ENCODE results near the gene CDCA8.

The CDCA8 gene

DNA sequence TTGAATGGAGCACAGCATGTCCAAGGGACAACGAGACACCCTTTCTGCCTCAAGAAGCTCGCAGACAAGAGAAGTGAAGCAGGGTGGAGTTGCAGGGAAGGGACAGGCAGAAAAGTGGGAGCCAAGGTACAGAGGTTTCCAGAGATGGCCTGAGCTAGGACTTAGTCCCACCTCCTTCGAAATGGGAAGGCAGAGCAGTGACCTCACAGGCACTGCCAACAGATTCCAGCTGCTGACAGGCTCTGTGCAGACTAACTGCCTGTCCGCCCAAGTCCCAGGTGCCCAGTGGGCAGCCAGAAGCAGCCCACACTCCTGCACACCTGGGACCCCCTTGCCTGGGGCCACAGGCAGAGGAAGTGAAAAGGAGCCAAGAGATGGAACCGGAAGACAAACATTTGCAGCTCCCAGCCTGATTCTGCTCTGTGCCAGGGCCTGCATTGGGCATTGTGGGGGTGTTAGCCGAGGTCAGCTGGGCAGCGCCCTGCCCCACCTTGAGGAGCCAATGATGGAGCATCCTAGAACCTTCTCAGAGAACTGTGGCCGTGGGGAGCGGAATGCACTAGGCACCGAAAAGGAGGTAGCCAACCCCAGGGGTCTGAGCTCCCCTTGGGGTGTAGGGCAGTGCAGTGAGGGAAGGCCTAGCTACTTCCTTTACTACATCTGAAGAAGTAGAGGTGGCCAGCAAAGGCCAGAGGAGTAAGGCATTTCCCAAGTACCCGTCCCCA, 30.1 kb upstream of the CDCA8 start:
- no peak for TF ChIP-seq CTCF (IDR thresholded peaks at IDR 0.05; ENCODE audit: insufficient read depth, low read depth, low read length, missing control alignments)
- DNase-seq (ENCODE audit: low read depth): no peak

DNA sequence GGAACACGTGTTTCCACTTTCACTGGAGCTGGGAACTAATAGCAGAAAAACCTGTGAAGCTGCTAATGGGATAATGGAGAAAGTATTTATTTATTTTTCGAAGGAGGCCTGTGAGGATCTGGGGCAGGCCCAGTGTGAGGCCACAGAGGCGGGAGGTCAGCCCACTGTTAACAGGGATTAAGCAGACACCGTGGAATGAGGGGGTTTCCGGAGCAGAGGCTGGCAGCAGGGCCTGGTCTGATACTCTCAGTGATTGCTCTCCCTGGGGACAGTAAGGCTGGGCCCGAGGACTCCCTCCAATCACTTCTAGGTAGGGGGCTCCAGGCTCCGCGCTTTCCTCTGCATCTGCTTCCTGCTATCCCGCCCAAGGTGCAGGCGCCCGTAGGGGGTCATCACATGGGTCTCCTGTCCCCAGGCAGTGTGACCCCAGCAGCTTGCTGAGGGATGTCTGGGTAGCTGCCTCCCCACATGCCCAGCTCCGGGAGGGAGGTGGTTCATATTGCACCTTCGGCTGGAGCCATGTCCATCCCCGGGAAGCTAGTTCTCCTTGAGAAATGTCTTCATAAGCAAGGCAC, 28.8 kb upstream of the CDCA8 start:
- TF ChIP-seq CTCF (IDR thresholded peaks at IDR 0.05; ENCODE audit: insufficient read depth, low read depth, low read length, missing control alignments): no peak
- DNase-seq (ENCODE audit: low read depth): no peak
- no peak overlapping the region for H3K4me3 ChIP-seq (ENCODE audit: low read depth, low read length)

More for the DNA sequence above, 30.1 kb upstream of the CDCA8 start:
- H3K4me3 ChIP-seq (ENCODE audit: low read depth, low read length): no peak overlapping the region

GRCh38 chr1:37666241-37666867, 26.0 kb upstream of the CDCA8 start:
- TF ChIP-seq CTCF (IDR thresholded peaks at IDR 0.05; ENCODE audit: insufficient read depth, low read depth, low read length, missing control alignments): no peak
- no peak for DNase-seq (ENCODE audit: low read depth)
- H3K4me3 ChIP-seq (ENCODE audit: low read depth, low read length): no peak overlapping the region

- no peak for TF ChIP-seq CTCF (IDR thresholded peaks at IDR 0.05; ENCODE audit: insufficient read depth, low read depth, low read length, missing control alignments)
- no peak for DNase-seq (ENCODE audit: low read depth)
Observed at GRCh38 chr1:37667023-37667671, 25.2 kb upstream of the CDCA8 start.

GRCh38 chr1:37670133-37670532, 22.2 kb upstream of the CDCA8 start:
- no peak for DNase-seq (ENCODE audit: low read depth)
- no peak overlapping the region for H3K4me3 ChIP-seq (ENCODE audit: low read depth, low read length)
- no peak for TF ChIP-seq CTCF (IDR thresholded peaks at IDR 0.05; ENCODE audit: insufficient read depth, low read depth, low read length, missing control alignments)

More at GRCh38 chr1:37667023-37667671, 25.2 kb upstream of the CDCA8 start:
- H3K4me3 ChIP-seq (ENCODE audit: low read depth, low read length): no peak overlapping the region

- no peak for DNase-seq (ENCODE audit: low read depth)
- no peak for TF ChIP-seq CTCF (IDR thresholded peaks at IDR 0.05; ENCODE audit: insufficient read depth, low read depth, low read length, missing control alignments)
- H3K4me3 ChIP-seq (ENCODE audit: low read depth, low read length): no peak overlapping the region
Observed at GRCh38 chr1:37671261-37671660, 21.1 kb upstream of the CDCA8 start.

Measured in GM12865 (cell line).